B cell (primary cell): ENCODE data around the gene PRKN. TPM values are rescaled to one million over a fixed set of nuclear protein-coding genes. Genes with fewer than 3 reads are reported as not detected.
A peak's percentile ranks its signal among the peaks of the same experiment; 100 is the strongest.

ENCODE experiments used
- ATAC-seq: fragments of 200-7000 bp; cut with Tn5 transposase; one replicate; pipeline ENCODE4 v1.10.0; 2021; ENCODE audit warnings: low read depth, mild to moderate bottlenecking, moderate number of reproducible peaks, moderate library complexity
- CTCF ChIA-PET: fragments of 350-600 bp; sonication (Branson Sonifier 250); formaldehyde crosslinking; loops from one replicate; lab custom pipeline; 2021; ENCODE audit warnings: antibody characterized with exemption, inconsistent platforms; lab: Charles Lee
- POLR2A ChIA-PET: fragments of 350-600 bp; sonication (Branson Sonifier 250); formaldehyde crosslinking; loops from one replicate; lab custom pipeline; 2021; ENCODE audit warnings: antibody characterized with exemption; lab: Charles Lee
- DNase-seq: peaks from one replicate; pipeline ENCODE4 v3.0.0; 2013
- H2AFZ ChIP-seq: 2 replicates; pipeline ENCODE4 v1.6.1; 2012; ENCODE audit warnings: mild to moderate bottlenecking, low read depth, low read length; ENCODE audit not compliant: insufficient read depth, poor library complexity, severe bottlenecking
- H3K27ac ChIP-seq, 2 donors: 1 replicate in 1 of 2; 2 replicates in 1 of 2; pipeline ENCODE4 v1.5.1; 2012 to 2013; ENCODE audit warnings: low read length in 2 of 2, mild to moderate bottlenecking in 2 of 2, moderate library complexity in 1 of 2
- H3K27me3 ChIP-seq, 4 experiments: fragments of 200-600 bp in 1 of 4; sonication (generic) in 1 of 4; replicated peaks in 1 of 4; 1 replicate in 2 of 4; 2 replicates in 2 of 4; pipeline versions ENCODE4 v1.6.1 to v1.7.0; 2013 to 2016; ENCODE audit warnings: low read length in 3 of 4, mild to moderate bottlenecking in 2 of 4, mixed read lengths in 1 of 4, moderate library complexity in 1 of 4; ENCODE audit not compliant: insufficient read depth in 4 of 4, control insufficient read depth in 3 of 4; ENCODE audit errors: control extremely low read depth in 1 of 4
- H3K36me3 ChIP-seq, 2 experiments: replicated peaks in 1 of 2; 1 replicate in 1 of 2; 2 replicates in 1 of 2; pipeline versions ENCODE4 v1.6.1 to v1.7.1; 2013; ENCODE audit warnings: low read length in 1 of 2; ENCODE audit not compliant: insufficient read depth in 2 of 2, control insufficient read depth in 1 of 2; ENCODE audit errors: control extremely low read depth in 1 of 2, extremely low read depth in 1 of 2
- H3K4me1 ChIP-seq, 2 donors: fragments of 200-600 bp in 1 of 2; sonication (generic) in 1 of 2; 1 replicate in 1 of 2; 2 replicates in 1 of 2; pipeline versions ENCODE4 v1.5.1 to v1.6.1; 2013 to 2017; ENCODE audit warnings: low read length in 2 of 2; ENCODE audit not compliant: control insufficient read depth in 2 of 2, insufficient read depth in 2 of 2
- H3K4me2 ChIP-seq: replicated peaks from 2 replicates; pipeline ENCODE3; 2012; ENCODE audit warnings: mild to moderate bottlenecking, low read depth, low read length; ENCODE audit not compliant: poor library complexity, severe bottlenecking
- H3K4me3 ChIP-seq, 5 experiments: fragments of 200-600 bp in 1 of 5; sonication (generic) in 1 of 5; 1 replicate in 3 of 5; 2 replicates in 2 of 5; pipeline versions ENCODE4 v1.5.1 to v1.7.0; 2011 to 2016; ENCODE audit warnings: low read length in 4 of 5, mild to moderate bottlenecking in 4 of 5, low read depth in 2 of 5, control low read depth in 1 of 5, moderate library complexity in 1 of 5; ENCODE audit not compliant: insufficient read depth in 1 of 5; ENCODE audit errors: control extremely low read depth in 1 of 5, extremely low read depth in 1 of 5
- H3K79me2 ChIP-seq: fragments of 200-600 bp; sonication (generic); one replicate; pipeline ENCODE4 v1.6.0; 2016; ENCODE audit warnings: low read length; ENCODE audit not compliant: control insufficient read depth, insufficient read depth
- H3K9ac ChIP-seq: fragments of 200-600 bp; sonication (generic); 2 replicates; pipeline ENCODE4 v1.6.1; 2017; ENCODE audit warnings: mild to moderate bottlenecking, low read length, moderate library complexity
- H3K9me3 ChIP-seq, 3 donors: one replicate each; pipeline versions ENCODE4 v1.6.1 to v1.7.1; 2013; ENCODE audit warnings: low read length in 2 of 3; ENCODE audit not compliant: control insufficient read depth in 2 of 3, insufficient read depth in 1 of 3; ENCODE audit errors: control extremely low read depth in 1 of 3
- H4K20me1 ChIP-seq: 2 replicates; pipeline ENCODE4 v1.6.0; 2012; ENCODE audit warnings: mild to moderate bottlenecking, low read length; ENCODE audit not compliant: insufficient read depth, control insufficient read depth, poor library complexity, severe bottlenecking
- H3K27ac Mint-ChIP-seq: one replicate; pipeline ENCODE4 v1.8.0; 2021; ENCODE audit warnings: mixed read lengths
- H3K27me3 Mint-ChIP-seq: one replicate; pipeline ENCODE4 v1.8.0; 2021; ENCODE audit warnings: mixed read lengths
- H3K4me1 Mint-ChIP-seq: one replicate; pipeline ENCODE4 v1.8.0; 2021; ENCODE audit warnings: mixed read lengths
- H3K4me3 Mint-ChIP-seq: one replicate; pipeline ENCODE4 v1.8.0; 2021; ENCODE audit warnings: mixed read lengths
- H3K9me3 Mint-ChIP-seq: one replicate; pipeline ENCODE4 v1.8.0; 2022; ENCODE audit warnings: mixed read lengths; ENCODE audit not compliant: insufficient read depth
- CTCF ChIP-seq: fragments of 200-600 bp; IDR thresholded peaks from one replicate; pipeline ENCODE4 v1.8.0; 2022; ENCODE audit warnings: antibody characterized with exemption, mild to moderate bottlenecking
- EZH2 ChIP-seq: IDR thresholded peaks from 2 replicates; pipeline ENCODE4 v1.6.1; 2012; ENCODE audit warnings: borderline replicate concordance, low read depth, mild to moderate bottlenecking, moderate library complexity, low read length; ENCODE audit not compliant: insufficient read depth, poor library complexity, severe bottlenecking
- WGBS: methylation state at CpG from one replicate; pipeline ENCODE4 v1.1.5; 2013; ENCODE audit warnings: missing lambda C conversion rate; ENCODE audit not compliant: insufficient coverage; 5-methylcytosine and 5-hydroxymethylcytosine counted together
- intact Hi-C: fragments of 100-400 bp; cut with micrococcal nuclease; formaldehyde crosslinking; loops from one replicate; pipeline ENCODE4 v1.10.0; 2022
- polyA plus RNA-seq: library from polyadenylated mRNA; depleted of rRNA; stranded (reverse); fragments of >200 nt; gene quantifications from 2 replicates; pipeline ENCODE4 v1.2.3, GENCODE V29; 2012
- total RNA-seq, 2 donors: library from RNA; stranded (reverse); fragments of 120-200 nt in 1 of 2; gene quantifications; 1 replicate in 1 of 2; 2 replicates in 1 of 2; pipeline versions ENCODE4 v1.2.3 to v1.2.4, GENCODE V29; 2013 to 2022

The PRKN gene
- total and polyA plus RNA-seq, 2 donors (not counting 1 experiment from before 2014, with no cell fraction given), result 1.6 to 6.2 TPM

- H3K27ac ChIP-seq, result no peak overlapping the region
- H3K4me3 ChIP-seq, result no peak overlapping the region
- H3K27me3 ChIP-seq, result no peaks in the 10 kb centered on the region
- Mint-ChIP-seq H3K9me3 (peaks cover 5% of the 10 kb centered on the region), H3K27ac (no peak overlapping the region), H3K4me3 (no peak overlapping the region), H3K4me1 (no peaks in the 10 kb centered on the region), H3K27me3 (no peaks in the 10 kb centered on the region)
- H3K79me2 ChIP-seq, result no peaks in the 10 kb centered on the region
- H3K9ac ChIP-seq, result no peak overlapping the region
- intact Hi-C loops, result no loop called here
- no peaks in the 10 kb centered on the region for H3K36me3 ChIP-seq
- WGBS, result 64% methylated on average over 6 of the region's 9 CpGs
- ATAC-seq (no peak), DNase-seq (peak; percentile 3)
- TF ChIP-seq EZH2, result no peak
- H3K9me3 ChIP-seq, result peaks cover 0 to 11% (median 0%) of the 10 kb centered on the region in 3 donors
- H3K4me2 ChIP-seq, result no peak overlapping the region
- H2AFZ ChIP-seq, result no peak overlapping the region
- ChIA-PET CTCF (no interaction called here), POLR2A (no interaction called here)
- no peaks in the 10 kb centered on the region for H4K20me1 ChIP-seq
- no peaks in the 10 kb centered on the region for H3K4me1 ChIP-seq
Observed at GRCh38 chr6:161557333-161558107, 1170.0 kb downstream of the PRKN start.

DNA sequence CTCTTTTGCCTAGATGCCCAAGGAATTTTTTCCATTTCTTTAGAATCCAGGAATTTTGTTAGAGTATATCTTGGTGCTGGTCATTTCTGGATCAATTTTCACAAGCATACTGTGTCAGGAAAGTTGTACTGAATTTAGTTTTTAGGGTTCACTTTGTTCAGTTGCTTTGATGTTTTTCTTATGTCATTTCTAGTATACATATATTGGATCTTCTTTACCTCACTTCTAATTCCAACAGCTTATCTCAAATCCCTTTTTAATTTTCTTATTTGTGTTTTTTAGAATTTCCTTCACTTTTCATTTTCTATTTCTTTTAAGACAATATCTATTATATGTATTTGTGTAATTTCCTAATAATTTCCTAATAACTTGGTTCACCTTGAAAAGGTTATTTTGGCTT is 1172.7 kb downstream of the PRKN start:
- H3K27me3 ChIP-seq, result no peaks in the 10 kb centered on the region
- no peak overlapping the region for H3K4me3 ChIP-seq
- H3K4me1 ChIP-seq, result no peaks in the 10 kb centered on the region
- H3K4me2 ChIP-seq, result no peak overlapping the region
- intact Hi-C loops, result no loop called here
- TF ChIP-seq EZH2 (no peak), CTCF (no peak)
- no peak for DNase-seq
- H3K9me3 ChIP-seq, result peaks cover 0 to 11% (median 4%) of the 10 kb centered on the region in 3 donors
- no peak for ATAC-seq
- H3K36me3 ChIP-seq, result no peaks in the 10 kb centered on the region
- no peak overlapping the region for H3K27ac ChIP-seq
- no peaks in the 10 kb centered on the region for H3K27me3 Mint-ChIP-seq
- no peak overlapping the region for H3K27ac Mint-ChIP-seq
- no peaks in the 10 kb centered on the region for H3K4me1 Mint-ChIP-seq
- no peaks in the 10 kb centered on the region for H3K79me2 ChIP-seq
- ChIA-PET CTCF (no interaction called here), POLR2A (no interaction called here)
- H3K9me3 Mint-ChIP-seq, result peaks cover 5% of the 10 kb centered on the region
- no peak overlapping the region for H3K9ac ChIP-seq
- H3K4me3 Mint-ChIP-seq, result no peak overlapping the region
- H2AFZ ChIP-seq, result no peak overlapping the region
- H4K20me1 ChIP-seq, result no peaks in the 10 kb centered on the region
